ENCODE measurements around the gene ECI2. TPM values are rescaled to one million over a fixed set of nuclear protein-coding genes. Genes with fewer than 3 reads are reported as not detected.

ECI2 gene
- total and polyA plus RNA-seq, 2 donors (not counting 3 experiments of a cell fraction or from before 2014, with no cell fraction given) = 33.5 to 91.0 TPM

GRCh38 chr6:4162370-4162769 is 27.0 kb upstream of the ECI2 start:
- CTCF ChIA-PET = interaction anchor here (0.8 to 3.6 kb wide), 4 partner anchors 25 to 108 kb away, joined by 3 to 22 read pairs (median 4); no protein-coding TSS in a partner anchor
- intact Hi-C loops (cut with micrococcal nuclease) = loop anchor here (1.0 kb wide), 1 partner anchor 48 kb away; no protein-coding TSS in a partner anchor

More at GRCh38 chr6:4162370-4162769, 27.0 kb upstream of the ECI2 start:
- Histone ChIP-seq H2AFZ (ENCODE audit: low read depth, low read length) (no peak overlapping the region), H3K79me2 (ENCODE audit: control insufficient read depth, insufficient read depth, low read length) (no peaks in the 10 kb centered on the region), H3K27me3 (ENCODE audit: control insufficient read depth in 2 of 2, insufficient read depth in 2 of 2, low read length in 2 of 2) (no peaks in the 10 kb centered on the region), H3K4me1 (ENCODE audit: control insufficient read depth, extremely low read depth, insufficient read depth, low read length) (no peaks in the 10 kb centered on the region), H3K27ac (ENCODE audit: insufficient read depth, low read depth, low read length) (no peak overlapping the region), H3K9ac (replicated peaks; ENCODE audit: extremely low read depth, insufficient read depth, low read length) (no peak overlapping the region), H3K4me3 (replicated peaks in 1 of 3; ENCODE audit: insufficient read depth in 1 of 3, low read depth in 1 of 3, low read length in 3 of 3) (no peak overlapping the region), H4K20me1 (replicated peaks; ENCODE audit: control insufficient read depth, extremely low read depth, insufficient read depth, low read length) (no peaks in the 10 kb centered on the region), H3K9me3 (replicated peaks; ENCODE audit: control insufficient read depth, insufficient read depth, low read length) (no peaks in the 10 kb centered on the region), H3K36me3 (ENCODE audit: control insufficient read depth in 2 of 2, extremely low read depth in 1 of 2, insufficient read depth in 2 of 2, low read length in 2 of 2) (no peaks in the 10 kb centered on the region), H3K4me2 (ENCODE audit: insufficient read depth, low read length) (no peak overlapping the region), H3K9me1 (replicated peaks; ENCODE audit: control insufficient read depth, extremely low read depth, insufficient read depth, low read length) (no peaks in the 10 kb centered on the region)
- DNase-seq (ENCODE audit: low read depth, low spot score) (no peak), FAIRE-seq (no peak)
- BruUV-seq (replicated peaks) = no TSS peak
- dilution Hi-C loops (cut with MboI; ENCODE audit: extremely low pct_ligation_motif_present, low sequenced_read_pairs) = no loop called here
- TF ChIP-seq FOS (IDR thresholded peaks at IDR 0.05; ENCODE audit: borderline replicate concordance, insufficient read depth, low read length) (no peak), JUN (IDR thresholded peaks at IDR 0.05; ENCODE audit: borderline replicate concordance, insufficient read depth, insufficient read length, low read depth) (no peak), MYC (IDR thresholded peaks at IDR 0.05; ENCODE audit: low read depth, low read length) (no peak), EZH2 (IDR thresholded peaks at IDR 0.05; ENCODE audit: borderline replicate concordance, low read depth, low read length, severe bottlenecking) (no peak), CTCF (IDR thresholded peaks at IDR 0.05; ENCODE audit: extremely low read depth in 1 of 2, insufficient read depth in 1 of 2, low read depth in 1 of 2, low read length in 2 of 2) (no peak), POLR2AphosphoS5 (IDR thresholded peaks at IDR 0.05; ENCODE audit: insufficient read depth, low read depth, low read length) (no peak), POLR2A (IDR thresholded peaks at IDR 0.05; ENCODE audit: low read depth, low read length) (no peak), GATA2 (IDR thresholded peaks at IDR 0.05; ENCODE audit: insufficient read depth, insufficient read length, low read depth, low read length) (no peak)
- TF ChIP-seq, protein P1, sequence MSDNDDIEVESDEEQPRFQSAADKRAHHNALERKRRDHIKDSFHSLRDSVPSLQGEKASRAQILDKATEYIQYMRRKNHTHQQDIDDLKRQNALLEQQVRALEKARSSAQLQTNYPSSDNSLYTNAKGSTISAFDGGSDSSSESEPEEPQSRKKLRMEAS (IDR thresholded peaks at IDR 0.05; ENCODE audit: insufficient read depth, insufficient read length) = no peak
- POLR2A ChIA-PET = no interaction called here
